NCI-H524 treated with DMSO at 0.1 percent for 48 hours (cell line): ENCODE data around the gene KMT2C.

Experiments used
- DNase-seq: peaks from one replicate; lab custom pipeline; 2025; lab: John Stamatoyannopoulos, UW

Gene KMT2C

DNA sequence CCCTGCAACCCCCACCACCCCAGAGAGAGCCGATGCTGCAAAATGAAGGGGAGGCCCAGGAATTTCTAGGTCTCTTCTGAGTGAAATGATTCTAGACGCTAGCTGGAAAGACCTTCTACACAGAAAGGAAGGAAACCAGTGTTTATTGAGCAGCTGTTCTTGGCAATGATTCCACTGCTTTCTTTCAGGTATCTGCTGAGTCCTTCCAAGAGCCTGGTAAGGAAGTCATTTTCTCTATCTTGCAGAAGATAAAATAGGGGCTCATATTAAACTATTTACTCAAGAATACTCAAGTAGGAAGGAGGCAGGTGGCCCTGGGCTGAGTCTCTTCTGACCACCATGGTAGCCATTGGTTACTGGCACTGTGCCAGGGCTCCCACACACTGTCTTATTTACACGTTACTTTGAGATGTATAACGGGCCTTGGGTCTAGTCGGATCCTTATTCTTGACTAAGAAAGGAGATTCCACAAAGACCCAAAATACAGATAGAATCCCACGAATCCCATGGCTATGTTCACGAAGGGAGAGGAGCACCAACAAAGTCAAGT lies 298.3 kb downstream of the KMT2C start:
- DNase-seq: no peak

DNA sequence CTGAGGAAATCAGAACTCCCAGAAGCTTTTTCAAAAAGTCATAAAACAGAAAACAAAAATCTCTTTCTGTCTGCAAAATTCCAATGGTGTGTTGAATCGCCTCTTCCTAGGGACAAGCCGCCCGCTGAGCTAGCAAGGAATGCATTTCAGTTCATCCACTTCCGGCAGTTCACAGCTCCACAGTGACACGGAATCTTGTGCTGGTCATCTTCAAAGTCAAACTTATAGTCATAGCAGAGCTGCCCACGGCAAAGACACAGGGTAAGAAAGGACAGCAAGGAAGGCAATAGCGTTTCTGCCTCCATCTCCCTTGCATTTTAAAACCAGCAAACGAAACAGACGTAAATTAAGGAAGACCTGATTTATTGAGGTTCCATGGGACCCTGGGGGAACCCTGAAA lies 299.1 kb downstream of the KMT2C start:
- no peak for DNase-seq

DNA sequence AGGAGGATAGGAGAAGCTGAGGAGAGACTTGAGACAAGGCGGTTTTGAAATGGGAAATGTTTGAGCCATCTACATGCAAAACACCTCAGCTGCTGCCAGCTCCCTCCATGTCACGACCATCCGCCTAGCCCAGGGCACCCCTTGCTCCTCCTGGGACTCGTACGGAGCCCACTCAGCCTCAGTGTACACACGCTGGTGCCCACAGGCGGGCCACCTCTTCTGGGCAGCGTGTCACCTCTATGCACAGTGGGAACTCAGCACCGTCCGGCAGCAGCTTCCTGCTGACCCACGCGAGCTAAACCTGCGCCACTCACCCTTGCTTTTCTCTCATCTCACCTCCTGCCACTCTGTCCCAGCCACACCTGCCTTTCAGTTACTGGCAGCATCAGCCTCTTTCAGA lies 302.0 kb downstream of the KMT2C start:
- DNase-seq: no peak

DNA sequence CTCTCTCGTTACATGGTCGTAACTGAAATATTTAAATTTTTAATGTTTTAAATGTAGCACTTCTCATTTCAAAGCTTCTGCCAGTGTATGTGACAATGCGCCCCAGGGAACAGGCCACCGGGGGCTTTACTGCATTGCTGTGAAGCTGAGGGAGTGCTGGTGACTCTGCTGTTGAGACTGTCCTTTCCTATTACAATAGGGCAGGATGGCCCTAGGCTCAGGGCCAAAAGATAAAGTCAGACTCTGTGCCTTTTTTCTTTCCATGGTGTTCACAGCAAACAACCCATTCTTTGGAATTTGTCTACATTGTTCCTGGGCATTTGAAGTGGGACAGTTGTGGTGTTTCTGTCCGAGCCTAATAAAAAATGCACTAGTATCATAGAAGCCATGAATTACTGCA lies 303.0 kb downstream of the KMT2C start:
- no peak for DNase-seq

DNA sequence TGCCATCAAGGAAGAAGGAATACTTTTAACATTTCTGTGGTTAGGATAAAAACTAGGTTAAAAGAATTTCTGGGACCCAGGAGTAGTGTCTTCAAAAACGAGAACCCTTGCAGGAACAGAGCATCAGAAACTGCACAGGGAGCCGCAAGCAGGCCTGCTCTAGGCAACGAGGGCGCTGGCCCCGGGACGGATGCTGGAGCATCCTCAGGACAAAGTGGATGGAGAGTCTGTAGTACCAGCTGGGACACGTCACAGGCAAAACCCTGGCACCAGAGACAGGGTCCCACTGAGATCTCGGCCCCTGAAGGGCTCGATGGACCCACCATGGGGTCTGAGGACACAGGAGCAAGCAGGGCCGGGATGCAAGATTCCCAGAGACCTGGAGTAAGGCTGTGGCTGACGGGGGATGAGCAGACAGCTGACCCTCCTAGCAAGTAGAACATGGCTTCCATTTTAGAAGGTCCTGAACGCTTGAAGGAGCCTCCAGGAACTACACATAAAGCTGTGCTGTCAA lies 303.8 kb downstream of the KMT2C start:
- no peak for DNase-seq

DNA sequence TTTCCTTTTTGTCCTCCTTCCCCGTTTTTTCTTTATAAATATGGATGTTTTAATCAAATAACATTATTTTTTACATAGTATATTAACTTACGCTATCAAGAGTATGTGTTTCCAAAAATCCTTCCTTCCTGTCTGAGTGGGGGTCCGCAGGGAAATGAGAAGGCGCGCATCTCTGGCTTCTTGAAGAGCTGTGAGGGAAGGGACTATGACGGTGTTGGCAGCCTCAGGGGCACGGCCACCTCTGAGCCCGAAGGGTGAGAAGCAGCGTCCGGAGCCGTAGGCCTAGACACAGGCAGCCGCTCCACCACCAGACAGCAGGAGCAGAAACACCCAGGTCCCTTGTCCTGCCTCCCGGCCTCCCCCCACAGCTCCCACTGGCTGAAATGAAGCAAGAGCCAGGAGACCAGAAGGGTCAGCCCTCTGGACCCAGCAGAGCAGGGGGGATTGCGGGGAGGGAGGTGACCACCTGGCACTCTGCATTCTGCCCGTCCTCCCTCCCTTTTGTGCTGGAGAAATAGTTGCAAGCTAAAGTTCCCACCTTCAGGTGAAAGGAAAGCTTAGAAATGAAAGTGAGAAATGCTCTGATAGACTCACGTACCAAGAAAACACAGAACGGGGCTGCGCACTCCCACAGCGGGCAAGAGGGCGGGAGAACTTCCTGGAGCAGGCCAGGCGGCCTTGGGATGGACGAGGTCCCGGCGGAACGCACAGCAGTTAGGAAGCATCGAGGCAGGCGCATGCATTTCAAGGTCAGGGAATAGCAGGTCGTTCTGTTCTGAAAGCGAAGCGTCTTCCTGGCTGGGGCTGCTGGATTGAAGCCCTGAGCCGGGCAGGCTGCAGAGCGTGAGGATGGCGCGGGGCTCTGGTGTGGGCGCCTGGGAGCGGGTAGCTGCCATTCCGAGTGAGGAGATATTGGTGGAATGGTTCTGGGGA lies 304.9 kb downstream of the KMT2C start:
- DNase-seq: no peak

DNA sequence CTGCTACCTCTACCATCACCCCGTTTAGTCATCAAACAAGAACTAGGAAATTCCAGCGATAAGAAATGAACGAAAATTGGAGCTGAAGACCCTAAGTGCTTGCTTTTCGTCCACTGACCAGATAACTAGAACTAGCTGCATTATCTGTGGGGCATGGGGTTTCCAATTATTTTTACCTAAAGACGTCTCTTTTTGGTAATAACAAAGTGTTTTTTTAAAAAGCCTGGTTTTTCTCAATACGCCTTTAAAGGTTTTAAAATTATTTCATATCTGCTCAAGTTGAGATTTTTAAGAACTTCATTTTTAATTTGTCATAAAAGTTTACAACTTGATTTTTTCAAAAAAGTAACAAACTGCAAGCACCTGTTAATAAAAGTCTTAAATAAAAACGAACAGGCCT lies 306.1 kb downstream of the KMT2C start:
- DNase-seq: no peak

DNA sequence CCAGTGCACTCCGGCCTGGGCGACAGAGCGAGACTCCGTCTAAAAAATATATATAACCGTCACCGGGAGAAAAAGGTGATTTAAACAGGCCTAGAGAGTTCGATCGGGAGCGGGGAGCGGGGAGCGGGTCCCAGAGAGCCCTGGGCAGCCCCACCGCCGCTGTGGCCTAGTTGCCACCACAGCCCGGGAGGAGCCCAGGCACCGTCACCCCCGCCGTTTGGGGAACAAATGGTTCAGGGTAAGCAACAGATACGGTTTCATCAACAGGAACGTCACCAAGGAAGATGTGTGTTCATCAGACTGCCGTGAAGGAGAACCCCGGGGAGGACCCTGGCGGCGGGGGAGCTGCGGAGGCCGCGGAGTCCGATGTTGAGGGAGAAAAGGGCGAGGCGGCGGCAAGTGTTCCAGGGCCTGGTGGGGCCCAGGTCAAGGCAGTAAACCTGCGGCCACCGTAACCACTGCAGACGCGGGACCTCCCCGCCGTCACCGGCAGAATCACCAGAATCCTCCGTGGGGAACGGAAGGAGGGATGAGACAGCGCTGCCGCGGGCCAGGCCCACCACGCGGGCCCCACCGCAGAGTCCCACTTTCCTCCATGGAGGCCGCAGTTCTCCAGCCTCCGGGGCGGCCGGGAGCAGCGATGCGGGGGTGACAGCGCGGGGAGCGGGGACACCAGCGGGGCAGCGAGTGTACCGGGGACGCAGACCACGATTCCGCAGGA lies 306.9 kb downstream of the KMT2C start:
- no peak for DNase-seq

DNA sequence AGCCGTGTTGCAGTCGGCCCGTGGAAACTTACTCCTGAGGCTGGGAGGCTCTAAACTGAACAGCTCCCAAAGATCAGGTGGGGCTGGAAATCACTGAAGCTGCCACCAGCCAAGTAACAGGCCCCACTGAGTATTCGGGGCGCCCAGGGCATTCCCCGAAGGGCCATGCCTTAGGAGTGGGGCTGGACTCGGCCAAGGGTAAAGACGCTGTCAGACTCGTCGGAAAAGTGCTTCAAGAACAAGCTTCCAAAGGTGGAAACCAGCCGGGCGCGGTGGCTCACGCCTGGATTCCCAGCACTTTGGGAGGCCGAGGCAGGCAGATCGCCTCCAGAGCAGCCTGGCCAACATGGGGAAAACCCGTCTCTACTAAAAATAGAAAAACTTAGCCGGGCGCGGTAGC lies 307.6 kb downstream of the KMT2C start:
- no peak for DNase-seq

DNA sequence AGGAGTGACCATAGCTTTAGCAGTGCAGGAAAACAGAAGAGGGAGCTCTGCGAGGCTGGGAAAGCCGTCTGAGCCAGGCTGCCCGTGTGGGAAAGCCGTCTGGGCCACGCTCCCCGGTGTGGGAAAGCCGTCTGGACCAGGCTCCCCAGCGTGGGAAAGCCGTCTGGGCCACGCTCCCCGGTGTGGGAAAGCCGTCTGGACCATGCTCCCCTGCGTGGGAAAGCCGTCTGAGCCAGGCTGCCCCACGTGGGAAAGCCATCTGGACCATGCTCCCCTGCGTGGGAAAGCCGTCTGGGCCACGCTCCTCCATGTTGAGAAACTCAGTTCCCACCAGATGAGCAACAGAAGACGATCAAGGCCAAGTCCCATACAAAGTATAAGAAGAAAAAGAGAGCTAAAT lies 308.6 kb downstream of the KMT2C start:
- DNase-seq: no peak

DNA sequence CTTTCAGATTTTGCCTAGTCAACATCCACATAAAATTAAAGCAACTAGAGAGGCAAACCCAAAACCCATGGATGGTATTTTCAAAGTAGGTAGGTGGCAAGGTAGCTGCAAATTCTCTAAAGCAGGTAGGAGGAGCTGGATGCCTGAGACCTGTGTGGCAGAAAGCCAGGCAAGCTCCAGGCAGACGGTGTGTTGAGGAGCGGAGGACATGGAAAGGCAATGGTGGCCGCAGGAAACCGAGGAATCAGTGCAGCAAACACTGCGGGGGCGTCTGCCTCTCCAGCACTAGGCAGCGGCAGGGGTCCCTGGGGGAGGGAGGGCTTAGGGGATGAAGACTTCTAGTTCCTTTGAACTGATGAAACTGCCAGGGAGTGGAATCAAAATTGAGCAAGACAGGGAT lies 309.1 kb downstream of the KMT2C start:
- DNase-seq: no peak

DNA sequence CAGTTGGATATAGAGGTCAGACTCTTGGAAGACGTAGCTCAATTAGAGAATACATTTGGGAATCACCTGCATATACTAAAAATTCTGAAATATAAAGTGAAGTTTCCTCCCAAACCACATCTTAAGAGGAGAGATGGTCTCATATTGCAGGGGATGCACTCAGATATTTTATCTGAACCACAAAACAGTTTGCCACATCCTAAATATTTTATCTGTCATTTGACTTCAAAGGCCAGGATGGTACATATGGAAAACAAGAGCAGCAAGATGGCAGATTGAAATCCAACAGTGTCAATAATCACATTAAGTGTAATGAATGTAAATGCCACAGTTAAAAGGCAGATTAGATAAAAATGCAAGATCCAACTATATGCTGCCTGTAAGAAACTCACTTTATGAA lies 313.3 kb downstream of the KMT2C start:
- no peak for DNase-seq

DNA sequence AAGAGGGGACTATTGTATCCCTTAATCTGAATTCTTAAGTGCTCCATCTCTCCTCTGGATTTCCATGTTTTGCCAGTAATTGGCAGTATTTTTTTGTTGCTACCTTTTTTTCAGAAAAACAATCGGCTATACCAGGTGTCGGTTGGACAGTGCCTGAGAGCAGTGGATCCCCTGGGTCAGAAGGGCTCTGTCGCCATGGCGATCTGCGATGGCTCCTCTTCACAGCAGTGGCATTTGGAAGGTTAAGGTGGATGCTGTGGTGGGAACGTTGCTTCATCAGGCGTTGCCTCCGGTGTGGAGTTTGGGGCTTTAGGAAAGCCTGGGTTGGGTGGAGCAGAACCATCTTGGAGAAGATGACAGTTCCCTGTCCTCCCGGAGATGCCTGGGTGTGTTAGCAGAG lies 314.4 kb downstream of the KMT2C start:
- no peak for DNase-seq

DNA sequence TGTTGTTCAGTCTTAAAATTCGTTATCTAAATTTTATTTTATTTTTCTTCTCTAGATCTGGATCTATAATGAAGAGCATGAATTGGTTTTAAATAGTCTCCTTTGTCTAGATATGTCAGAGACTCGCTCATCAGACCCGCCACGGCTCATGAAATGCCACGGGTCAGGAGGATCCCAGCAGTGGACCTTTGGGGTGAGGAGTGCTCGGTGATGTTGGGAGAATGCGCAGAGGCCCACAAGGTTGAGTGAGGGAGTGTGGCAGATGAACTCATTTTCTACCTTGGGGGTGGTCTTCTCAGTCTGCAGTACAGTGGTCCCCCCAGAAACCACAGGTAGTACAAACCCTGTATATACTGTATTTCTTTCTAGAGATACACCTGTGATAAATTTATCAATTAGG lies 315.0 kb downstream of the KMT2C start:
- DNase-seq: no peak

DNA sequence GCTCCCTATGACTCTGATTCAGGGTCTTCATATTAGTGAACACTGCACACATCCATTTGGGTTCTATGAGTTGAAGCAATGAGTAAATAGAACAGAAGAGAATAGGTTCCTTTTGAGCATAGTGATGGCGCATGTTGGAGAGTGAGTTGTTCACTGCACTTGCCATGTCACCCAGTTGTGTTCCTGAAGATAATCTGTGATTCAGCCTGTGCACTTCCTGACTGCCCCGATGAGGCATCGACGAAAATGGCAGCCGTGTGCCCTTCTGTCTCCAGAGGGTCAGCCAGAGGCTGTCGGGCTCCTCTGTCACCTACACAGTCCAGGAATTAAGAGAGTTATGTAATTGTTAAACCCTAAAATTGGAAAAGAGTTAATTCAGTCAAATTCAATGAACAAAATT lies 315.6 kb downstream of the KMT2C start:
- DNase-seq: no peak

DNA sequence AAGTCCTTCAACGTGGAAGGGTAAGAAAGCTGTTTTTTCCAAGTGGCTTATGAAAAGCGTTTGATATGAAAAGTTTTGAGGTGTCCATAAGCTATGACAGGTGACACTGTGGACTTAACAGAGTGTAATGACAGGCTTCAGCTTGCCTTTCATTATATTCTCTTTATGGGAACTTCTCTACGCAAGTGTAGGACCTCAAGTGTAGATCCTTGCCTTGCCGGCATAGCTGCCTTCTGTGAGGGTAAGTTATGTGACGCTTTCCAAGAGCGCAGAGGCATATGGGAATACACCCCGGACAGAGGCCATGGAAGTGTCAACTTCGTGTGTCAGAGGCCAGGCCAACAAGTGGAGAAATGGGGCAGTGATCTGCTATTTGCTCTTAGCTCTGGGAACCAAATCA lies 318.4 kb downstream of the KMT2C start:
- no peak for DNase-seq

DNA sequence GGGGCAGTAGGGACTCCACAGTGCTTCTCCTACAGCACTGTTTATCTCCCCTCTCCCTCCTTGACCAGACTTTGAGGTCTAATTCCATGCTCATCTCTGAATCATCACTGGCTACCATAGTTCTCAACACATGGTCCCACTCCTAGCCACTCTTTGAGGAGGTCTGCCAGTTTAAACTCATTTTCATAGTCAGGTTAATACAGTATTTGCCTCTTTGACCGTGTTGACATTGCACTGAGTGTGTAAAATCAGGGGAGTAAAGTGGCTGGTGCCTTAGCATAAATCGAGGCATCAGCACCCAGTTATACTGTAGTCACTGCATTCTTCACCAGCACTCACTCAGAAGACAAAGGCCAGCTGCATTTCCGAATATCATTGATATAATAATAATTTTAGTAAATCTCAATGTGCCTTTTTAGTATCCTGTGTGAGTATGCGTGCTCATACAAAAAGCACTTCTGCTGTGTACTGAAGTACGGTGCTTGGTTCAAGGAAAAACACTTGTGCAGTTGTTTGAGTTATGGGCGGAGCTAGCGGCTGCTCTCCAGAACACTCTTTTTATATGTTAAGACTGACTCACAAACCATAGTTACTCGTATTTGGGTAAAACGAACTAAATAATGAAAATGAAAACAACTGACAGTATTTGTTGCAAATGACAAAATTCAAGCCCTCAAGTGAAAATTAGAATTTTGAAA lies 320.6 kb downstream of the KMT2C start:
- no peak for DNase-seq

DNA sequence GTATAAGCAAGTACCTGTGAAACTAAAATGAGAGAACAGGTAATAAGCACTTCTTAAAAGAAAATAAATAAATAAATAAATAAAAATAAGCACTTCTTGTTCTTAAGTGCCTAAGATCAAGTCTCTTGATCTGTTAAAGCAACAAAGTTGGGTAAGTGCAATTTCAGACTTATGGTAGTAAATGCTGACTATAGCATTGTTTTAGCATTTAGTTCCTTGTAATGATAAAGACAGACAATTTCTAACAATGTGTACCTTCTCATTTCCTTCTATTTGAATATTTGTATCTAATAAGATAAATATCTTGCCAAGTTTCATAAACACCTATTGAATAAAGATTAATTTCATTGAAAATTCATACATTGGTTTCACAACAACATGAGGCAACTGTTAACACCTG lies 323.0 kb downstream of the KMT2C start:
- no peak for DNase-seq

DNA sequence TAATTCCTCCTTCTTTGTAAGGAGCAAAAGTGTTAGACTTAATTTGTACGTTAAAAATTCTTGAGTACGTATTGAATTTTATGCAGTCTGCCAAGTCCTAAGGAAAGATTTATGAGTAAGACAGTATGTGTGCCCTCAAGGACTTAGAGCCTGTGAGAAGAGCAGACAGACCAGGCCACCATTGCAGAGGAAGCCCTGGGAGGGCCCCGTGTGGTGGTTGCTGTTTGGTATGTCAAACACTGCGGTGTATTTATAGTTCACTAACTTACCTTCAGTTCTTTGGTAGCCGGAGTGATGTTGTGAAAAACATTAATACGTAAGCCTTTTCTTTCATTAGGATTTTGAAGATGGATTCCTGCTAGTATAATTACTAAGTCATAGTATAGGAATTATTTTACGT lies 327.4 kb downstream of the KMT2C start:
- DNase-seq: no peak

DNA sequence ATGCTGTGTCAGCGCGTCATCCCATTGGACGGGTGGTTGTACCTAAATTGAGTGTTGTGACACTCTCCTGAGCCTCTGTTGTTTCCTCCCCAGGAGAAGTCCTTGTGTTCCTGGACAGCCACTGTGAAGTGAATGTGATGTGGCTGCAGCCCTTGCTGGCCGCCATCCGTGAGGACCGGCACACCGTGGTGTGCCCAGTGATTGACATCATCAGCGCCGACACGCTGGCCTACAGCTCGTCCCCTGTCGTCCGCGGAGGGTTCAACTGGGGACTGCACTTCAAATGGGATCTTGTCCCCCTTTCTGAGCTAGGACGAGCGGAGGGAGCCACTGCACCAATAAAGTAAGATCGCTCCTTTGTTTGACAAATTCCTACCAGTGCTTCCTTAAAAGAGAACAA lies 327.9 kb downstream of the KMT2C start:
- no peak for DNase-seq

DNA sequence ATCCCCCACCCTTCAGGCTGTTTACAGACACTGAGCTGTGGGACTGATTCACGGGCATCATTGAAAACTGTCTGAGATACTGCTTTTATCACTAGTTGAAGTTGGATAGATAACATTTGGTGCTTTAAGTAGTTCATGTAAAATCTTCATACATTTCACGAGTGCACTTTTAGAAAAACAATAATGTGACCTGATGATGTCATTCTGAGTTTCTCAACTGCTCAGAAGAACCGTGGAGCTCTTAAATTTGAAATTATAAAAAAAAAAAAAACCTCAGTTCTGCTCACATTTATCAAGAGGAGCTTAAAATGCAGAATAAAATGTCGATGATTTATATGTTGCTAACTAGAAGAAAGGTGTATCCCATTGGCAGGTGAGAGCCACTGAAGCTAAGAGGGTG lies 328.8 kb downstream of the KMT2C start:
- no peak for DNase-seq

DNA sequence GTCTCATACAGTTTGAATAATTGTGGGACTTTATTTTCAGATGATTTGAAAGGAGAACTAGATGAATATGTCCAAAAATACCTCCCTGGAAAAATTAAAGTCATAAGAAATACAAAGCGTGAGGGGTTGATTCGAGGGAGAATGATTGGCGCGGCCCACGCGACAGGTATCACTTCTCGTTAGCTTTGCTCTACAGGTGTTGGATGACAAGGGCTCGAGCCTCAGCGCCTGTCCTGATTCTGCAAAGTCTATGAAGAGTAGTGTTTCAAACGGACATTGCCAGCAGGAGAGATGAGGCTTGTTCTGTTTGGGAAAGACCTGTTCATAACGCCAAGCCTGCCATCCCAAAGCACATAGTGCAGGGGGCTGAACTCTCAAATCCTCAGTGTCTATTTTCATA lies 330.6 kb downstream of the KMT2C start:
- DNase-seq: no peak
